ENCODE results near the gene CRYGC. TPM values are rescaled to one million over a fixed set of nuclear protein-coding genes. Genes with fewer than 3 reads are reported as not detected.
A peak's percentile ranks its signal among the peaks of the same experiment; 100 is the strongest.

Gene CRYGC, protein sequence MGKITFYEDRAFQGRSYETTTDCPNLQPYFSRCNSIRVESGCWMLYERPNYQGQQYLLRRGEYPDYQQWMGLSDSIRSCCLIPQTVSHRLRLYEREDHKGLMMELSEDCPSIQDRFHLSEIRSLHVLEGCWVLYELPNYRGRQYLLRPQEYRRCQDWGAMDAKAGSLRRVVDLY
- total RNA-seq, result not detected

DNA sequence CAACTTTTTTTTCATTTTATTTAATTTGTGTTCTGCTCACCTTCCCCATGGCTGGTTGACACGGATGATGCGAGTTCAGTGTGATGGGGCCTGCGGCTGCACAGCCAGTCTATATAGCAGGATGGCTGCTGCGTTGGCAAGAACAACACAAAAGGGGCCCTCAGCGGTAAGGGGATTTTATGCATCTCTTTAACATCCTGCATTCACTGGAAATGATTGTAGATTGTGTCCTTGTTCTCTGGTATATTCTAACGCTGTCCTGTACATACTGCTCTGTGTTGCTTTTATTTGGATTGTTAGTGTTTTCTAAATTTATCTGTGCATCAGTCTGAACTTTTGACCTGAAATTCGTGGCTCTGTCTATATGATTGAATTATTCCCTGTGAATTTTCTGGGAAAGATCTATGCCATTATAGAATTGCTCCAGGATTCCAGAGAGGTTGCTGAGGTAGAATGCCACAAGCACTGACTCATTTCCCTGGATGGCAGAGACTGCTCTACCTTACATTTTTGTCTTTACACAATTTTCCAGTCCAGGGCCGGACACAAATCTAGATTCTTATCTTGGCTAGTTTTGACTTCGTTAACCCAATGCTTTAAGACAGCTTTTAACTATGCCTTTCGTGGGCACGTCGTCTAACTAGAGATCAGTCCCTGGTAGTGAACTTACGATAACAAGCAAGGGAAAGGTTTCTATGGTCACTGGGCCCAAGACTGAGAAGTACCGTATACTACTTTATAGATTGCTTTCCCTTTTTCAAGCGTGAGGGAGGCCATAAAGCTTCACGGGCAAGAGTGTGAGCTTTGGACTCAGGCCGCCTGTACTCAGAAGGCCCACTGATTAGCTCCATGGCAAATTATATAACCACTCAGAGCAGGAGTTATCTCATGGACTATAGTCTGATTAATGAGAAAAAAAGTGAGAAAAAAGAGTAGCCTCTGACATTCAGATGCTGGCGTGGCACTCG, at the start of gene CRYGC:
TSS of gene CRYGC (minus strand) at position 85 of the 968 bp plus-strand sequence. CDS start at position 49, 36 bp downstream.
- intact Hi-C loops (cut with DNase I), result no loop called here
- ATAC-seq, result no peak
- no peak for DNase-seq (ENCODE audit: low spot score)

DNA sequence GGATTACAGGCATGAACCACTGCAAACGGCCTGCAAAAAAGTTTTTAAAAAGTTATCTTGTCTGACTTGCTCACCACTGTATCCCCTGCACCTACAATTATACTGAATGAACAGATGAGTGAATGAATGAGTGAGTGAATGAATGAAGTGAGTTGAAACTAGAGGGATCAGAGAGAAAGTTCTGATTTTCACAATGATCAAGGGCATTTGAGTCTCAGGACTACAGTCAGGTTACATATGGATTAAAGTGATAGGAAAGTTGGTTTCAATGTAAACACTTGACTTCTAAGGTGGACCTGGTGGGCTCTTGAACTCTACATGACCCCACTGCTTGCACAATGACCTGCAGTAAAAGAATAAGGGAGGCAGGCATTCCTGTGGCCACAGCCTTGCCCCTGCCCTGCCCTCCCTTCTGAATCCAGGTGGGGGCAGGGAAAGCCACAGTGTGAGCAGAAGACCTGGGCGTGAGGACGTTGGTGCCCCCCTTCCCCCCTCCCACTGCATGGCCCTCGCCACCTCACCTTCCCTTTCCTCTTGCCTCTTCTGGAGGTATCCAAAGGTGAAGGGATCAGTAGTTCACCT, 49.5 kb upstream of the CRYGC start:
- DNase-seq (ENCODE audit: low spot score) (no peak), ATAC-seq (no peak)
- intact Hi-C loops (cut with DNase I), result no loop called here

DNA sequence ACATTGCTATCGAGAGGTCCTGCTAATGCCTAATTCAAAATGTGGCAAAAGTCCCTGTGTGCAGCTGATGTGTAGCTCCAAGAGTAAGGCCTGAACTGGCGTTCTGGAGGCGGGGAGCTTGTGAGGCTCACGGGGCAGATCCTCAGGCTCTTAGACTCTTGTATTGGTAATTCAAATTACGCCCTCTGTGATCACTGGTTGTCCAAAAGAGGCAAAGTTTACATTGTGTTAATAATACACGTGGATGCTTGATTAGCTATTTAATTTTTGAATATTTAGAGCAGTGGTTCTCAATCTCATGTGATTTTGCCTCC, 46.2 kb upstream of the CRYGC start:
- DNase-seq (ENCODE audit: low spot score) (no peak), ATAC-seq (no peak)
- intact Hi-C loops (cut with DNase I), result no loop called here

- ATAC-seq (peak; percentile 98), DNase-seq (ENCODE audit: low spot score) (peak; percentile 86)
- intact Hi-C loops (cut with DNase I), result no loop called here
These were observed 45.6 kb upstream of the CRYGC start for GRCh38 chr2:208175069-208175839.

- no peak for ATAC-seq
- intact Hi-C loops (cut with DNase I), result no loop called here
- no peak for DNase-seq (ENCODE audit: low spot score)
These were observed 44.5 kb upstream of the CRYGC start for GRCh38 chr2:208174144-208174543.

DNA sequence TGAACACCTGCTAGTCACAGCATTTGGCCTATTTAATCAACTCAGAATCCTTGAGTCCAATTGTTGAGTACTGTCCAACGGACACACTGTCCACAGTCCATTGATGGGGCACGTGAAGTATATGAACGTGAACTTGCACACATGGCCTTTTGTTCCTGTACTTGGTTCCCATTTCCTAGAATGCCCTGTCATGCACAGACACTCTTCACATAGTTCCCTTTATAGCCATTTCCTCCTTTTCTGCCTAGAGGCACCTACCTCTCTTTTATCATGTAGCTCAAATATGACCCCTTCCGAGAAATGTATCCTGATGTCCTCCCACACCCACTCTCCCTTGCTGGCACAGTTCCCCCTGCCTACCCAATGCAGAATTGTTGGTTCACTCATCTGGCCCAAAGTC, 42.5 kb upstream of the CRYGC start:
- intact Hi-C loops (cut with DNase I), result no loop called here
- ATAC-seq, result peak; percentile 58
- no peak for DNase-seq (ENCODE audit: low spot score)

GRCh38 chr2:208164951-208165755, 35.5 kb upstream of the CRYGC start:
- intact Hi-C loops (cut with DNase I), result no loop called here
- DNase-seq (ENCODE audit: low spot score) (no peak), ATAC-seq (no peak)

DNA sequence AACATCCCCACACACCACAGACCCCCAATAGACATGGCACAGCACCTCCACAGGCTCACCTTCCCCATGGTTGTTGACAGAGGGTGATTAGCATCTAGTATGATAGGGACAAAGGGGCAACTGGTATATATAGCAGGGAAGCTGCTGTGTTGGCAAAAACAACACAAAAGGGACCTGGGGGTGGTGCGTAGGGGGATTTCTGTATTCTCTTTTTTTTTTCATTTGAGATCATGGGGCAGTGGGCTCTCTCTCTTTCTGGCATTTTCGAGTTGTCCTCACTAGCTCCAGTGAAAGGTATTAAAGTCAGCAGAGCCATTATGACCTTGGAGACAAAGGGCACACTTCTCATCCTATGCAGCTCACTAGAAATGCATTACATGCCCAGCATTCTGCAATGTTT, 33.9 kb upstream of the CRYGC start, which contains the start of gene CRYGA:
TSS of gene CRYGA (minus strand) at position 101 of the 400 bp plus-strand sequence. CDS start at position 68, 33 bp downstream.
- DNase-seq (ENCODE audit: low spot score) (no peak), ATAC-seq (no peak)
- intact Hi-C loops (cut with DNase I), result no loop called here

- DNase-seq (ENCODE audit: low spot score), result no peak
- ATAC-seq, result no peak
- intact Hi-C loops (cut with DNase I), result no loop called here
These were observed 26.8 kb upstream of the CRYGC start for GRCh38 chr2:208156439-208156838.

DNA sequence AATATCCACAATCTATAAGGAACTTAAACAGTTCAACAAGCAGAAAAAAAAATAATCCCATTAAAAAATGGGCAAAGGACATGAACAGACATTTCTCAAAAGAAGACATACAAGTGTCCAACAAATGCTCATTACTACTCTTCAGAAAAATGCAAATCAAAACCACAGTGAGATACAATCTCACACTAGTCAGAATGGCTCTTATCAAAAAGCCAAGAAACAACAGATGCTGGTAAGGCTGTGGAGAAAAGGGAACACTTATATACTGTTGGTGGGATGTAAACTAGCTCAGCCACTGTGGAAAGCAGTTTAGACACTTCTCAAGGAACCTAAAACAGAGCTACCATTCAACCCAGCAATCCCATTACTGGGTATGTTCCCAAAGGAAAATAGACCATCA, 23.5 kb upstream of the CRYGC start:
- ATAC-seq, result no peak
- DNase-seq (ENCODE audit: low spot score), result no peak
- intact Hi-C loops (cut with DNase I), result no loop called here

DNA sequence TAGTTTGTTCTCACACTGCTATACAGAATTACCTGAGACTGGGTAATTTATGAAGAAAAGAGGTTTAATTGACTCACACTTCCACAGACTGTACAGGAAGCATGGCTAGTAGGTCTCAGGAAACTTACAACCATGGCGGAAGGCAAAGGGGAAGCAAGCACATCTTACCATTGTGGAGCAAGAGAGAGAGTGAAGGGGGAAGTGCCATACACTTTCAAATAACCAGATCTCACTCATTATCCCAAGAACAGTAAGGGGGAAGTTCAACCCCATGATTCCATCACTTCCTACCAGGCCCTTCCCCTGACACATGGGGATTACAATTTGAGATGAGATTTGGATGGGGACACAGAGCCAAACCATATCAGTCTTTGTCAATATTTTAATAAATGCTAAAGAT, 21.3 kb upstream of the CRYGC start:
- DNase-seq (ENCODE audit: low spot score) (no peak), ATAC-seq (no peak)
- intact Hi-C loops (cut with DNase I), result no loop called here

DNA sequence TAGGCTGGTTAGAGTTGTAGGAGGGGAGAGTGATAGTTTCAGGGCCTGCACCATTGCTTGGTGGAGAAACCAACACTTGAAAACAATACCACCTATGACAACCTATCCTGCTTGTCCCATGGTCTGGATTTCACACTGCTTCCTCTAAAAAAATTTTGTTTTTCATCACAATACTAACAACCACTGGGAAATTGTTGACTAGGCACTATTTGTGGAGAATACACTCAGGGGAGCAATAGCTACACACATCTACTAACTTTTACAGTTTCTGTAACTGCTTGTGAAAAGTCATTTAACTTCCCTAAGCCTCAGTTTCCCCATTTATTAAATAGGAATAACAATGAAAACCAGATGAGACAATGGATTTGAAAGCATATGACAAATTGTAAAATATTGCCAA, 20.5 kb upstream of the CRYGC start:
- ATAC-seq, result no peak
- no peak for DNase-seq (ENCODE audit: low spot score)
- intact Hi-C loops (cut with DNase I), result no loop called here

DNA sequence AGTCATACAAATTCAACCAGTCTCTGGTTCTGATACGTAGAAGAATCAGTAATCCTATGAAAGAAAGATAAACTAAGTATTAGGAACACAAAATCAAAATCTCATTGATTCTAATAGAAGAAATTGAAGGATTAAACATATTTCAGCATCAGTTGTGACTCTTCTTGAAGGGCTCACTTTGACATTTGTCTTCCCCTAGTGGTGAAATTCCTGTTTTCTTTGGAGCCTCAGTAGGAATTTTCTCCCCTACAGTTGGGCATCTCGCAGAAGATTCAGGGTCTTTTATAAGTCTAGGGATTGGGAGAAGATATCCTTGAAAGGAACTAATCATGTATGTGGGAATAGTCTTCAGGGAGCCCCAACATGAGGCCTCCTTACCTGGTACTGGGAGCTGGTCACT, 19.2 kb upstream of the CRYGC start:
- DNase-seq (ENCODE audit: low spot score) (no peak), ATAC-seq (no peak)
- intact Hi-C loops (cut with DNase I), result no loop called here

DNA sequence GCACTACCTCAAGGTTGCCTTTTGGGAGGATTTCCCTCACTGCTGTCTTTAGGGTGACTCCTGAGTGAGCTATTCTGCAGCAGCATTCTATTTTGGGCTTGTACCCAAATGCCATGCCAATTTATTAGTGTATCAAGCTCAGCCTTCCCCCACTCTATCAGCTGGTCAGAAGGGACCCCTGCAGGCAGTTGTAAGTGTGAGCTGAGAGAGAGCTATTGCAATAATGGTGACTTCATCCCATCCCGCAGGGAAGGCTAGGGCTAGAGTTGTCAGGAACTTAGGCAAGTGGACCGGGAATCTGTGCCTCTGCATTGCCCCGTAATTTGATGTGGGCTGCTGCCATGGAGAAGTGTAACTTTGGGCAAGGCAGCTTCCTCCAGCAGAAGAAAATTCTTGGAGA, 18.1 kb upstream of the CRYGC start:
- no peak for ATAC-seq
- DNase-seq (ENCODE audit: low spot score), result no peak
- intact Hi-C loops (cut with DNase I), result no loop called here

- ATAC-seq, result no peak
- DNase-seq (ENCODE audit: low spot score), result no peak
- intact Hi-C loops (cut with DNase I), result no loop called here
These were observed 17.4 kb upstream of the CRYGC start for GRCh38 chr2:208147008-208147407.

- no peak for ATAC-seq
- intact Hi-C loops (cut with DNase I), result no loop called here
These were observed 16.4 kb upstream of the CRYGC start, which contains the start of gene CRYGB for GRCh38 chr2:208146006-208146405. TSS of gene CRYGB (minus strand) at chr2:208146158. CDS start at chr2:208146120, 38 bp downstream.

GRCh38 chr2:208142925-208143799, 13.5 kb upstream of the CRYGC start:
- intact Hi-C loops (cut with DNase I), result no loop called here
- ATAC-seq (no peak), DNase-seq (ENCODE audit: low spot score) (no peak)

More at GRCh38 chr2:208146006-208146405, 16.4 kb upstream of the CRYGC start, which contains the start of gene CRYGB:
- no peak for DNase-seq (ENCODE audit: low spot score)

Data from sciatic nerve (tissue), 2 donors.